HG03045 (cell line): ENCODE results near the gene TRMU.
"Not testable (repeated sequence)": the region's sequence is repeated elsewhere in the genome, so short reads cannot be mapped to it uniquely, and the experiment has no call there.

Experiments used
- ATAC-seq: cut with Tn5 transposase; IDR thresholded peaks from one replicate; pipeline ENCODE4 v1.9.1; 2021; ENCODE audit warnings: mild to moderate bottlenecking, moderate library complexity; ENCODE audit not compliant: unreplicated experiment

TRMU gene

GRCh38 chr22:46381731-46382130 is 46.2 kb downstream of the TRMU start:
- ATAC-seq: no peak

- ATAC-seq: no peak
These were observed 47.0 kb downstream of the TRMU start for GRCh38 chr22:46382524-46382923.

- ATAC-seq: no peak
These were observed 50.8 kb downstream of the TRMU start for GRCh38 chr22:46386312-46386711.

- ATAC-seq: no peak
These were observed 52.2 kb downstream of the TRMU start for GRCh38 chr22:46387748-46388147.

- ATAC-seq: no peak
These were observed 53.1 kb downstream of the TRMU start for GRCh38 chr22:46388647-46389046.

- ATAC-seq: no peak
These were observed 53.6 kb downstream of the TRMU start for GRCh38 chr22:46389081-46389480.

GRCh38 chr22:46390105-46390651 is 54.7 kb downstream of the TRMU start:
- ATAC-seq: no peak

GRCh38 chr22:46390652-46391301 is 55.3 kb downstream of the TRMU start:
- ATAC-seq: no peak

GRCh38 chr22:46391486-46392136 is 56.1 kb downstream of the TRMU start:
- ATAC-seq: no peak

GRCh38 chr22:46392137-46392844 is 56.8 kb downstream of the TRMU start:
- ATAC-seq: no peak

- no peak for ATAC-seq
These were observed 58.4 kb downstream of the TRMU start for GRCh38 chr22:46393873-46394272.

- ATAC-seq: no peak
These were observed 59.1 kb downstream of the TRMU start for GRCh38 chr22:46394622-46395021.

- ATAC-seq: no peak
These were observed 59.6 kb downstream of the TRMU start for GRCh38 chr22:46395145-46395544.

GRCh38 chr22:46397049-46397448 is 61.5 kb downstream of the TRMU start:
- not testable (repeated sequence) for ATAC-seq

GRCh38 chr22:46397514-46397913 is 62.0 kb downstream of the TRMU start:
- ATAC-seq: no peak

- ATAC-seq: no peak
These were observed 62.4 kb downstream of the TRMU start for GRCh38 chr22:46397951-46398350.

GRCh38 chr22:46399251-46400024 is 63.9 kb downstream of the TRMU start:
- ATAC-seq: no peak

GRCh38 chr22:46401370-46401769 is 65.9 kb downstream of the TRMU start:
- ATAC-seq: no peak

GRCh38 chr22:46402505-46402904 is 67.0 kb downstream of the TRMU start:
- ATAC-seq: no peak

GRCh38 chr22:46403880-46404279 is 68.4 kb downstream of the TRMU start:
- not testable (repeated sequence) for ATAC-seq

- ATAC-seq: no peak
These were observed 70.4 kb downstream of the TRMU start for GRCh38 chr22:46405901-46406300.
